ENCODE data around the gene AOC3.
A peak's percentile ranks its signal among the peaks of the same experiment; 100 is the strongest.
"Not testable (repeated sequence)": the region's sequence is repeated elsewhere in the genome, so short reads cannot be mapped to it uniquely, and the experiment has no call there.

Gene AOC3

GRCh38 chr17:42866216-42866615 lies 15.2 kb downstream of the AOC3 start:
- FAIRE-seq (no peak), DNase-seq (ENCODE audit: low spot score) (no peak)

DNA sequence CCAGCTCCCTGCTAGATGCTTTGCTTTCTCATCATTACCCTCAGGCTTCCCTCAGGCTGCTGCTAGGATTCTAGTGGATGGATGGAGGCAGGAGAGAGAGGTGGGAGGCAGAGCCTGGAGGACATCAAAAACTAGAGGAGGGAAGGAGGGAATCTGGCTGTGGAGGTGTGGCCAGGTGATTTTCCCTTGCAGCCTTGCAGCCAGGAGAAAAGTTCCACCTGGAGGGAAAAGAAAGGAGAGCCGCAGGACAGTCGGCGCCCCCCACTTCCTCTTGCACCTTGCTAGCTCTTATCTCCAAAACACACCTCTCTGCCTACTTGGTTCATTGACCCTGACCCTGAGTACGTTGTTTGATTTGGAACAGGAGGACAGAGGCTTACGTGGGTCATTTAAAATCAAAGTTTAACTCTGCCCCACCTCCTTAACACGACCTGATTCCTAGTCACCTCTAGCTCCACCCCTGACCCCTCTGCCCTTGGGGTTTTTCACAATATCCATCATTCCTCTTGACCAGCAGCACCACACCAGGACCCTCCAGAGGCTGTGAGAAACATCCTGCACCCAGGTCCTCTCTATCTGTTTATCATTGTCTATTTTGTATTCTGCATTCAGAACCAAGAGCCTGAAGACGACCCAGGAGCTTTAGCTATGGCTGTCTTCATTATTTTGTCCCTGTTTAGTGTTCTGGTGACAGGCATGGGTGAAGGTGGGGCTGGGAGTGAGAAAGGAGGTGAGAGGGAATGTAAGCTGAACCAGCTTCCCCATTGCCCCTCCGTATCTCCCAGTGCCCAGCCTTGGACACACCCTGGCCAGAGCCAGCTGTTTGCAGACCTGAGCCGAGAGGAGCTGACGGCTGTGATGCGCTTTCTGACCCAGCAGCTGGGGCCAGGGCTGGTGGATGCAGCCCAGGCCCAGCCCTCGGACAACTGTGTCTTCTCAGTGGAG lies 15.9 kb downstream of the AOC3 start:
- DNase-seq (ENCODE audit: low spot score) = no peak
- no peak for FAIRE-seq

GRCh38 chr17:42867694-42868261 lies 16.8 kb downstream of the AOC3 start:
- not testable (repeated sequence) for DNase-seq (ENCODE audit: low spot score)

GRCh38 chr17:42868338-42868737 lies 17.3 kb downstream of the AOC3 start:
- FAIRE-seq = no peak
- no peak for DNase-seq (ENCODE audit: low spot score)

More at GRCh38 chr17:42867694-42868261, 16.8 kb downstream of the AOC3 start:
- FAIRE-seq = not testable (repeated sequence)

- FAIRE-seq (no peak), DNase-seq (ENCODE audit: low spot score) (no peak)
Measured at GRCh38 chr17:42871647-42872046, 20.6 kb downstream of the AOC3 start.

GRCh38 chr17:42872251-42872965 lies 21.4 kb downstream of the AOC3 start:
- DNase-seq (ENCODE audit: low spot score) (no peak), FAIRE-seq (no peak)

- DNase-seq (ENCODE audit: low spot score) = no peak
- FAIRE-seq = no peak
Measured at GRCh38 chr17:42873315-42873714, 22.3 kb downstream of the AOC3 start.

GRCh38 chr17:42873932-42874695 lies 23.1 kb downstream of the AOC3 start:
- DNase-seq (ENCODE audit: low spot score); FAIRE-seq: not testable (repeated sequence)

DNA sequence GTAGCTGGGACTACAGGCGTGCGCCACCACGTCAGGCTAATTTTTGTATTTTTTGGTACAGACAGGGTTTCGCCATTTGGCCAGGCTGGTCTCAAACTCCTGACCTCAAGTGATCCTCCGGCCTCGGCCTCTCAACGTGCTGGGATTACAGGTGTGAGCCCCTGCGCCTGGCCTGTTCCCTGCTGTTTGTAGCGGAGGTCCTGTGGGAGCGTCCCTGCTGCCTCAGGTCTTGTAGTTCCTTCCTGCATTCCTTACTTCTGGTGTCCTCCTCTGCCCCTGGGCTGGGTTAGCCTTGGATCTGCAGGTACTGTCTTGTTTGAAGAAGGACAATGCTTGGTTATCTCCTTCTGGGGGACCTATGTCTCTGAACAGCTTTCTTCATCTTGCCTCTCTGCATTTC lies 26.0 kb downstream of the AOC3 start:
- DNase-seq (ENCODE audit: low spot score) (no peak), FAIRE-seq (no peak)

- no peak for FAIRE-seq
- no peak for DNase-seq (ENCODE audit: low spot score)
Measured at GRCh38 chr17:42878123-42878880, 27.3 kb downstream of the AOC3 start.

DNA sequence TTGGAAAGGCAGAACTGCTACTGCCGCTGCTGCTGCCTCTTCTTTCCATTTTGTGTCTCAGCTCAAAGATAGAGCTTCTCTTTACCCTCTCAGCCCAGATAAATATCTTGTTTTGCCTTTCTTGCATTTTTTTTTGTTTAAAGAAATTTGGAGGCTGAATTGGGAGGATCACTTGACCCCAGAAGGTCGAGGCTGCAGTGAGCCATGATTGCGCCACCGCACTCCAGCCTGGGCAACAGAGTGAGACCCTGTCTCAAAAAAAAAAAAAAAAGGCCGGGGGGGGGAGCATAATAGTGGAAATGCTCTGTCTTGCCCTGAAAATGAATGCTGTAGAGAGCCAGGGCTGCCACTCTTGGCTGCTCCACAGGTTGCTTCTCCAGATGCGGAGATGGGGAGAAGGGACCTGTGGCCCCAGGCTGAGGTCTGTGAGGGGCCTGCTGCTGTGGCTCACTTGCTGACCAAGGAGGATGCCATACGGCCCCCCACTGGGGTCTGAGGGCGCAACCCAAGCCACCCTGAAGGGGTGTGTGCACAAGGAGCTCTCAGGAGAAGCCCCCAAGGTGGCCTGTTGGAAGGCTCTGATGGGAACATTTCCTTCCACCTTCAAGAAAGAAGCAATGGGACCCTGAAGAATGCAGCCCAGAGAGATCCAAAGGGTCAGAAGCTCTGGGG lies 28.1 kb downstream of the AOC3 start:
- FAIRE-seq = no peak
- no peak for DNase-seq (ENCODE audit: low spot score)

DNA sequence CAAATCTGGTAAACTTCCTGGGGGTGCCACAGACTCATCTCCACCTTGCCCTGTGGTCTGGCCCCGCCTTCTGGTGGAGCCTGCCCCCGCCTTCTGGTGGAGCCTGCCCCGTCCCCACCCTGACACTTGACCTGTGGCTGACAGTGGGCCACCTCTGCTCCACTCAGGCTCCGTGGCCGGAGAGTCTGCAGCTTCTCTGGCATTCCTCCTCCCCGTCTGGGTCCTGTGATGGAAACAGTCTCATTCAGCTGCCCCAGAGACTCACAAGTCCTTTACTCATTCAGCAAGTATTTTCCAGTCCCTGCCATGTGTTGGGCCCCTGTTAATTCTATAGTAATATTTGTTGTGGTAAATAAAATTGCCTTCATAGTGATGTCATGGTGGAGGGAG lies 28.6 kb downstream of the AOC3 start:
- DNase-seq (ENCODE audit: low spot score) (no peak), FAIRE-seq (no peak)

GRCh38 chr17:42880776-42881310 lies 29.8 kb downstream of the AOC3 start:
- DNase-seq (ENCODE audit: low spot score) (no peak), FAIRE-seq (no peak)

GRCh38 chr17:42881706-42882105 lies 30.7 kb downstream of the AOC3 start:
- DNase-seq (ENCODE audit: low spot score); FAIRE-seq: not testable (repeated sequence)

- FAIRE-seq (no peak), DNase-seq (ENCODE audit: low spot score) (no peak)
Measured at GRCh38 chr17:42882166-42882565, 31.2 kb downstream of the AOC3 start.

DNA sequence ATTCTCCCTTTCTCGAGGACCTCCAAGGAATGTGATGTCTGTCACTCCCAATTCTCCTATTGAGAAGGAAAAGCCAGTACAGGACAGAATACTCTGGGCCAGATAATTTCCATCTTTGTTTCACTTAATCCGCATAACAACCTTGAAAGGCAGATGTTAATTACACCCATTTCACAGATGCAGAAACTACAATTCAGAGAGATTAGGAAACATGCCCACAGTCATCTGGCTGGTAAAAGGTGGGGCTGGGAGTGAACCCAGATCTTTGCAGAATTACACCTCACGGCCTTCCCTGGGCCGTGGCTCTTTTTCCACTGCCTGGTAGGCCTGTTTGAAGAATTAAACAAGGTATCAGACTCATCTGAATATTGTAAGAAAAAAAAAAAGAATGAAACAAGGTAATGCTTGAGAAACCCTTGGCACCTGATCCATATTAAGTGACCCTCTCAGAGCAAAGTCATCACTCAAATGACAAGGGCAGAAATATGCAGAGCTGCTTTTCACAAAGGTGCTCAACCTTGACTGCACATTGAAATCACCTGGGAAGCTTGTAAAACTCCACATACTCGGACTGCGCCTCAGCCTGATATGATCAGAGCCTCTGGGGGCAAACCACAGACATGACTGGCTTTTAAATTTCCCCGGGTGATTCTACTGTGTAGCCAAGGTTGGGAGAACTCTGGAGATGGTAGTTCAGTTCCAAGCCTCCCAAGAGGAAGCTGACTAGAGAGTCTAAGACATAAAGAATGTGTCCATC lies 33.0 kb downstream of the AOC3 start:
- FAIRE-seq (no peak), DNase-seq (ENCODE audit: low spot score) (peak; percentile 25)

DNA sequence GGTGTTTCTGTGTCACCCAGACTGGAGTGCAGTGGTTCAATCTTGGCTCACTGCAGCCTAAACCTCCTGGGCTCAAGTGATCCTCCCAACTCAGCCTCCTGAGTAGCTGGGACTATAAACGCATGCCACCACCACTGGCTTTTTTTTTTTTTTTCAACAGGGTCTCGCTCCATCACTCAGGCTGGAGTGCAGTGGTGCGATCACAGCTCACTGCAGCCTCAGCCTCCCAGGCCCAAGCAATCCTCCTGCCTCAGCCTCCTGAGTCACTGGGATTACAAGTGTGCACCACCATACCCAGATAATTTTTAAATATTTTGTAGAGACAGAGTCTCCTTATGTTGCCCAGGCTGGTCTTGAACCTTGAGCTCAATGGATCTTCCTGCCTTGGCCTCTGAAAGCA lies 34.8 kb downstream of the AOC3 start:
- not testable (repeated sequence) for FAIRE-seq; DNase-seq (ENCODE audit: low spot score)

- DNase-seq (ENCODE audit: low spot score) = no peak
- FAIRE-seq = no peak
Measured at GRCh38 chr17:42886283-42887176, 35.5 kb downstream of the AOC3 start.
